Measurements from ENCODE around the gene NUP210L. TPM values are rescaled to one million over a fixed set of nuclear protein-coding genes. Genes with fewer than 3 reads are reported as not detected.

Gene NUP210L
- total and polyA plus RNA-seq, 12 donors, result 0.01 to 0.45 (median 0.11) TPM; not detected in 6

GRCh38 chr1:153959454-153959853 lies 195.4 kb downstream of the NUP210L start:
- ATAC-seq (no peak), DNase-seq (no peak)
- no peak for TF ChIP-seq CTCF (IDR thresholded peaks at IDR 0.05)
- peak overlapping the region in 9 of 10 donors; percentile 58 to 98 (median 95) for H3K27ac ChIP-seq
- peak overlapping the region in 1 of 10 donors; percentile 98 for H3K4me3 ChIP-seq
- intact Hi-C loops (cut with DNase I), result loop anchor here in 1 of 10 donors (10.0 kb wide), 1 partner anchor 165 kb away; no protein-coding TSS in a partner anchor
- H3K36me3 ChIP-seq, result peaks cover 0 to 35% (median 10%) of the 10 kb centered on the region in 9 donors
- WGBS, 2 donors, result 38 to 46% methylated on average over 3 of the region's 3 CpGs
- no peaks in the 10 kb centered on the region for H3K9me3 ChIP-seq
- H3K4me1 ChIP-seq, result peaks cover 18 to 84% (median 63%) of the 10 kb centered on the region in 9 donors
- H3K27me3 ChIP-seq, result no peaks in the 10 kb centered on the region

- Histone ChIP-seq H3K36me3 (peaks cover 0 to 41% (median 13%) of the 10 kb centered on the region in 9 donors), H3K4me3 (peak overlapping the region in 8 of 10 donors; percentile 71 to 99 (median 94)), H3K27ac (peak overlapping the region; percentile 44 to 98 (median 94)), H3K9me3 (no peaks in the 10 kb centered on the region), H3K4me1 (peaks cover 16 to 80% (median 58%) of the 10 kb centered on the region in 9 donors), H3K27me3 (no peaks in the 10 kb centered on the region)
- DNase-seq (no peak), ATAC-seq (no peak)
- no peak for TF ChIP-seq CTCF (IDR thresholded peaks at IDR 0.05)
- WGBS, 2 donors, result 12 to 16% methylated on average over 4 of the region's 4 CpGs
- intact Hi-C loops (cut with DNase I), result loop anchor here in 1 of 10 donors (10.0 kb wide), 1 partner anchor 164 kb away; no protein-coding TSS in a partner anchor
Measured at GRCh38 chr1:153958961-153959260, 196.0 kb downstream of the NUP210L start.

- Histone ChIP-seq H3K27ac (peak within 1 kb of the TSS; percentile 85 to 98 (median 94)), H3K9me3 (no peaks in the 10 kb centered on the region), H3K36me3 (peaks cover 0 to 47% (median 19%) of the 10 kb centered on the region in 9 donors), H3K4me3 (peak within 1 kb of the TSS; percentile 71 to 99 (median 94)), H3K4me1 (peaks cover 16 to 78% (median 58%) of the 10 kb centered on the region in 9 donors), H3K27me3 (no peaks in the 10 kb centered on the region)
- TF ChIP-seq CTCF (IDR thresholded peaks at IDR 0.05), result peak in 1 of 9 donors; percentile 25
- WGBS, 2 donors, result 0 to 1% methylated on average over 73 to 74 of the region's 75 CpGs
- DNase-seq (peak; percentile 97 to 99), ATAC-seq (peak; percentile 88 to 95 (median 90))
- intact Hi-C loops (cut with DNase I), result loop anchor here in 1 of 10 donors (10.0 kb wide), 1 partner anchor 164 kb away; no protein-coding TSS in a partner anchor
Measured at GRCh38 chr1:153958111-153958960, 196.5 kb downstream of the NUP210L start, which contains the start of gene CRTC2. Gene CRTC2 (minus strand): TSS chr1:153958612. CDS start chr1:153958497, 115 bp downstream.

- Histone ChIP-seq H3K27me3 (no peaks in the 10 kb centered on the region), H3K4me3 (peak overlapping the region; percentile 71 to 99 (median 94)), H3K36me3 (peaks cover 0 to 53% (median 25%) of the 10 kb centered on the region in 9 donors), H3K4me1 (peaks cover 16 to 76% (median 56%) of the 10 kb centered on the region in 9 donors), H3K27ac (peak overlapping the region; percentile 85 to 98 (median 94)), H3K9me3 (no peaks in the 10 kb centered on the region)
- TF ChIP-seq CTCF (IDR thresholded peaks at IDR 0.05), result no peak
- 1% methylated on average over 13 of the region's 13 CpGs for WGBS, 2 donors
- ATAC-seq (peak in 5 of 8 donors; percentile 0 to 28 (median 1)), DNase-seq (no peak)
- intact Hi-C loops (cut with DNase I), result loop anchor here in 1 of 10 donors (10.0 kb wide), 1 partner anchor 163 kb away; no protein-coding TSS in a partner anchor
Measured at GRCh38 chr1:153957744-153958110, 197.1 kb downstream of the NUP210L start.

All from heart right ventricle (tissue), 16 donors.